GM19452 (cell line): Measurements from ENCODE around the gene MAP1A.

Experiments
- ATAC-seq: cut with Tn5 transposase; IDR thresholded peaks from one replicate; pipeline ENCODE4 v1.9.1; 2021; ENCODE audit not compliant: unreplicated experiment

MAP1A gene

GRCh38 chr15:43510200-43511011 is 7.0 kb upstream of the MAP1A start:
- peak; percentile 94 for ATAC-seq

GRCh38 chr15:43511012-43511885 is 6.2 kb upstream of the MAP1A start:
- ATAC-seq = no peak

GRCh38 chr15:43513550-43513949 is 3.9 kb upstream of the MAP1A start:
- ATAC-seq = no peak

GRCh38 chr15:43514241-43515057 is 3.0 kb upstream of the MAP1A start:
- no peak for ATAC-seq

- no peak for ATAC-seq
Measured at GRCh38 chr15:43515741-43516140, 1.7 kb upstream of the MAP1A start.

- no peak for ATAC-seq
Measured at GRCh38 chr15:43516185-43516584, 1.2 kb upstream of the MAP1A start.

- ATAC-seq = no peak
Measured at GRCh38 chr15:43516801-43517353, 531 bp upstream of the MAP1A start.

- no peak for ATAC-seq
Measured at GRCh38 chr15:43518197-43518761, 871 bp downstream of the MAP1A start.

- no peak for ATAC-seq
Measured at GRCh38 chr15:43519196-43519595, 1.8 kb downstream of the MAP1A start.

GRCh38 chr15:43520138-43520537 is 2.7 kb downstream of the MAP1A start:
- ATAC-seq = no peak

- ATAC-seq = no peak
Measured at GRCh38 chr15:43521419-43521818, 4.0 kb downstream of the MAP1A start.

- no peak for ATAC-seq
Measured at GRCh38 chr15:43522247-43522646, 4.8 kb downstream of the MAP1A start.

- ATAC-seq = no peak
Measured at GRCh38 chr15:43523646-43524045, 6.2 kb downstream of the MAP1A start.

- no peak for ATAC-seq
Measured at GRCh38 chr15:43524254-43524845, 6.9 kb downstream of the MAP1A start.

GRCh38 chr15:43525131-43525530 is 7.7 kb downstream of the MAP1A start:
- no peak for ATAC-seq

GRCh38 chr15:43526261-43526930 is 9.0 kb downstream of the MAP1A start:
- no peak for ATAC-seq

GRCh38 chr15:43527016-43527801 is 9.8 kb downstream of the MAP1A start:
- no peak for ATAC-seq

GRCh38 chr15:43527802-43528541 is 10.6 kb downstream of the MAP1A start:
- ATAC-seq = no peak
